HG03064 (cell line): Measurements from ENCODE around the gene PSTK.

Source experiments
- ATAC-seq: cut with Tn5 transposase; IDR thresholded peaks from one replicate; pipeline ENCODE4 v1.9.1; 2021; ENCODE audit warnings: low read depth; ENCODE audit not compliant: unreplicated experiment

Gene PSTK

GRCh38 chr10:122990278-122990677 is 10.1 kb downstream of the PSTK start:
- no peak for ATAC-seq

DNA sequence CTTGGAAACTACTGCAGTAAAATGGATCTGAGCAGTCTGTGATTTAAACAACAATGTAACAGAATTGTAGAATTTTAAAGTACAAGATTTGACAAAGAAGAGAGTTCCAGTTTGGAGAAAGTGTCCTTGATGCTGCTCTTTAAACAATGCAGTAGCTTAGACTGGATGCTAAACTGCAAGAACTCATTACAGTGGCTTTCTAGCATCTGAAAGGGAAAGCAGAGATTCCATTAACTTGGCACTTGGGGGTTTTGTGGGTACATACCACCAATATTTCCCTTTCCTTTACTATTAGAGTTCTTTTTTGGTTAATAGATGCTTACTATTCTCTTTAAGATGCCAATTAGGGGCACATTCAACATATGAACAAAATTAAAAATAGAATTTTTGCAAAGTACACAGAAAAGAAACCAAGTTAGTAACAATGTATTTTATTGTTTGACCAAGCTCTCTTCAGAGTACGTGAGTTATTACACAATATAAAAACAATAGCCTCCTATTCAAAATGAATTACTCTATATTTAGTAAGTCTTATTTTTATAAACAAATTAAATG is 11.9 kb downstream of the PSTK start:
- no peak for ATAC-seq

DNA sequence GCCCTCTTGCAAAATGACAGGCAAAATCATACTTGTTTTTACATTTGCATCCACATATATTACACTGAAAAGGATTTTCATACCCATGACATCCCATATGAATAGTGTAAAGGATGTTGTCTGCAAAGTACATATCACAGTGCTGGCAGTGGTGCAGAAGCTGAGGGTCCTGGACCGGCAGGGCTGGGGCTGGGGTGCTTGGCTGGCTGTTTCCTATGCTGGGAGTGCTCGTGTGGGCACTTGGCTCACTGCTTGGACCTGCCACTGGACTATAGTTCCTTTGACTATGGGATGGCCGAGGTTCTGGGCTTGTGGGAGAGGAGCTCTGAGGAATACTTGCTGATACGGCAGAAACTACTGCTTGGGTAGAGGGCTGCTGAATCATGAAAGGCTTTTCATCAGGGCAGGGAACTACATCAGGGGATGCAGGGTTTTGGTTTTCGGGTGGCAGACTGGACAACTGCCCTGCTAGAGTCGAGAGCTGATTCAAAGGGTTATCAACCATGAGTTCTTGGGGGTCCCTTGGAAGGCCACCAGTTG is 13.7 kb downstream of the PSTK start:
- no peak for ATAC-seq

DNA sequence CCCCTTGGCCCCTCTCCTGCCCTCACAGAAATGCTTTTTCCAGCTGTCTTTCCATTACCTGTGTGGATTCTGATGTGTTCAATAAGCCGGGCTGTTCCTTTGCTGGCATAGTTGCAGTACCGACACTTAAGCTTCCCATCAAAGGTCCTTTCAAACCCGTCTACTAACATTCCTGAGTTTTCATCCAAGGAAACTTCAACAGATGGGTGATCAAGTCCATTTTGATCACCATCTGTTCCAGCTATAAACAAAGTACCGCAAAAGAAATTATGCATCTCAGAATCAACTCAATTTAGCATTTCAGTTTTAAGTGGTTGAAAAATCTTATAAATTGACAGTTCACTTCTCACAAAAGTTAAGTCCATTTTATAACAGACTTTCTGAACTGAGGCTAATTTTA is 15.7 kb downstream of the PSTK start:
- no peak for ATAC-seq

- no peak for ATAC-seq
These were observed 17.7 kb downstream of the PSTK start for GRCh38 chr10:122997864-122998263.

- ATAC-seq: no peak
These were observed 18.2 kb downstream of the PSTK start for GRCh38 chr10:122998360-122998917.

- no peak for ATAC-seq
These were observed 18.7 kb downstream of the PSTK start for GRCh38 chr10:122998934-122999333.

- no peak for ATAC-seq
These were observed 19.1 kb downstream of the PSTK start for GRCh38 chr10:122999347-122999746.

DNA sequence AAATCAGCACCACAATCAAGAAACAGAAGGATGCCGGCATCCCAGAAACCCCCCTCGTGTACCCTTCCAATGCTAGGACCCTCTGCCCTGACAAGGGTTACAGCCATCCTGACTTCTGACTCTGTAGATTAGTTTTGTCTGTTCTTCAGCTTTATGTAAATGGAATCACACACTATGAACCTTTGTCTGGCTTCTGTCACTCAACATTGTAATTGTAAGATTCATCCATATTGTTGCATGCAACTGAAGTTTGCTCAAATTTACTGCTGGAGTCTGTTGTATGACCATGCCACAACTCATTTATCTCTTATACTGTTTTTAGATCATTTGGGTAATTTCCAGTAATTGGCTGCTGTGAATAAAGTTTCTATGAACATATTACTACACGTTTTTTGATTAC is 20.0 kb downstream of the PSTK start:
- ATAC-seq: no peak

GRCh38 chr10:123001370-123001769 is 21.2 kb downstream of the PSTK start:
- ATAC-seq: no peak

- ATAC-seq: no peak
These were observed 24.1 kb downstream of the PSTK start for GRCh38 chr10:123004298-123004697.

DNA sequence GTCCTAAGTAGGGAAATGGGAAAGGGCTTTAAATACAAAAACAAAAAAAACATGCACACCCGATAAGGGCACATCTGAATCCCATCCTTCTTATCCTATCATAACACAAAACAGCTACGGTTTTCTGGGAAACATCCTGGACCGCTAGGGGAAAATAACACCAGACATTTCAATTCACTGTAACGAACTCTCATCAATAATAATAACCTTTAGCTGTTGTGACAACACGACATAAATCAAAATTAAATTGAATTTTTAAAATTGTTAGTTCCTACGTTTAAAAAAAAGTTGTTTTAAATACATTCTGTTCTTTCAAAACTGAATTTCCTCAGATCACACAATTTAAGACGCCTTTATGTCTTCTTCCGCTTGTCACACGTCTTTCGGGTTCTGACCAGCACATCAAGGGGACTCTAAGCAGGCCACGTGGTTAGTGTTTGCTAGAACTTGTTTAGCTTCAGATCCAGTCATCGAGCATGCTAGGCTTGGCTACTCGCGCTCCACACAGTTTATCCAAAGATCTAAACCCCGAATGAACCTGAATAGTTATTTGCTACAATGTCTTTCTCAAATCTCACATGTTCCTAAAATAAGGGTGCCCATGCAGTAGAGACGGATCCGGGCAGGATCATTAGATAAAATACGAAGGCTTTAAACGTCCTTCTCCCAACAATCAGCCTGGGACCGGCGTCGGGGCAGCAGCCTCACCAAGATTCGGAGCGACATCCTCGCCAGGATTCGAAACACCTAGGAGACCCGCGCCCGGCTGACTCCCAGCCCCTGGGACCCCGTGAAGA is 27.6 kb downstream of the PSTK start:
- ATAC-seq: no peak

DNA sequence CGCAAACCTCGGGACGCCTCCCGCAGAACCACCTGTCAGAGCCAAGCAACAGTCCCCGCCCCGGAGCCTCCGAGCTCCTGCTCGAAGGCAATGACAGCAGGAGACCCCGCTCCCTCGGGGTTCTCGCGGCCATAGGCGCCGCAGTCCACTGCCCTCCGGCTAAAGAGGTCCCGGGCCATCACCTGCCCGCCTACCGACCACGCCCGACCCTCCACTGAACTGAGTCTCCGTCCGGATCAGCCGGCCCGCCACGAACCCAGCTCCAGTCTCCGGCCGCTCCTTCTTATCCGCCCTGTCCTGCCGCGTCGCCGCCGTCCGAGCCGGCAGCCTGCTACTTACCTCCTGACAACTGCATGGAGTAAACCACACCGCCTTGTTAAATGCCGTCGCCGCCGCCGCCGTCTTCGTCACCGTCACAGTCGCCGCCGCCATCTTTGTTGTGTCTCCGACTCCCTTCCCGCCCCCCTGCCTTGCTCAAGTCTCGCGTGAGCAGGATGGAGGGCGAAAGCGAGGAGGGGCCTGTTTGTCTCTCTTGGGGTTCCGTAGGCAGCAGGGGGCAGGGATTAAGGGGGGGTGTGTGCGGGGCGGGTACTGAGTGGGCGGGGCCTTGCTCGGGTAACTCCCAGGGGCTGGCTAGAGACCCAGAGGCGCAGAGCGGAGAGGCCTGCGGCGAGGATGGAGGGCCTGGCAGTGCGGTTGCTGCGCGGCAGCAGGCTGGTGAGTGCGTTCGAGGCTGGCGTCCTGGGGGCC is 28.3 kb downstream of the PSTK start, which contains the start of the genes ACADSB and IKZF5:
ACADSB (plus strand) TSS at position 652 of the 750 bp plus-strand sequence; CDS start at position 676, 24 bp downstream.
IKZF5 (minus strand) TSS at position 441 of the 750 bp plus-strand sequence. CDS start 10,170 bp downstream, outside the sequence.
- peak; percentile 90 for ATAC-seq

- ATAC-seq: peak; percentile 30
These were observed 29.1 kb downstream of the PSTK start for GRCh38 chr10:123009105-123009820.

- no peak for ATAC-seq
These were observed 31.8 kb downstream of the PSTK start for GRCh38 chr10:123011987-123012386.

DNA sequence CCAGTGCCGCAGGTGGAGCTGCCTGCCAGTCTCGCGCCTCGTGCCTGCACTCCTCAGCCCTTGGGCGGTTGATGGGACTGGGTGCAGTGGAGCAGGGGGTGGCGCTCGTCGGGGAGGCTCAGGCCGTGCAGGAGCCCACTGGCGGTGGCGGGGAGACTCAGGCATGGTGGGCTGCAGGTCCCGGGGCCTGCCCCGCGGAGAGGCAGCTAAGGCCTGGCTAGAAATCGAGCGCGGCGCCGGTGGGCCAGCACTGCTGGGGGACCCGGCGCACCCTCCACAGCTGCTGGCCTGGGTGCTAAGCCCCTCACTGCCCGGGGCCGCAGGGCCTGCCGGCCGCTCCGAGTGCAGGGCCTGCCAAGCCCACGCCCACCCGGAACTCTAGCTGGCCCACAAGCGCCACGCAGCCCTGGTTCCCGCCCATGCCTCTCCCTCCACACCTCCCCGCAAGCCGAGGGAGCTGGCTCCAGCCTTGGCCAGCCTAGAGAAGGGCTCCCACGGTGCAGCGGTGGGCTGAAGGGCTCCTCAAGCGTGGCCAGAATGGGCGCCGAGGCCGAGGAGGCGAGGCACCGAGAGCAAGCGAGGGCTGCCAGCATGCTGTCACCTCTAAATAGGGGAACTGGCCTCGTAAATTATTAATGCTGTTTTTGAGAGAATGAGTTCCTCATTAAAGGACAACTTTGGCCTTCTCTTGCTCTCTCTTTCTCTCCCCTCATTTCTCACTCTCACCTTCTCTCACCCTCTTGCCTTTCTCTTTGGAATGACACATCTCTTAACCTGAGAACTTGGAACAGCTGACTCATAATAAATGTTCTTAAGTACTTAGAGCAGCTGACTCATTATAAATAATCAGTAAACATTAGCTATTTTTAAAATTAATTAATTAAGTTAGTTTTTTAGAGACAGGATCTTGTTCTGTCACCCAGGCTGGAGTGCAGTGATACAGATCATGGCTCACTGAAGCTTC is 33.5 kb downstream of the PSTK start:
- no peak for ATAC-seq

DNA sequence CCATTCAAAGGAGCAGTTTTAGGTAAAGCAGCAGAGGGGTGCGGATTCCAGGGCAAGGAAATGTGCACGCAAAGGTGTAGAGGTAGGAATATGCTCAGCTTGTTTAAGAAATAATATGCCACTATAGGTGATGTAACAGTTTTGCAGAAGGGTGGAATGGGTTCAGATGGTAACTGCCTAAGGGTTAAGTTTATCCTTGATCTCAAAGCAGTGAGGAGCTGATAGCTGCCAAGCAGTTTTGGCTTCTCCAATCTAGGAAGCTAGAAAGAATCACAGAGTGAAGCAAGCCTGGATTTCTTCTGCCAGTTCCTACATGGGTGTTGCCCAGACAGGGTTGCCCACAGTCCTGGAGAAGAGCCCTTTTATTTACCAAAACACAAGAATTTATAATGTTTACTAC is 34.6 kb downstream of the PSTK start:
- no peak for ATAC-seq

DNA sequence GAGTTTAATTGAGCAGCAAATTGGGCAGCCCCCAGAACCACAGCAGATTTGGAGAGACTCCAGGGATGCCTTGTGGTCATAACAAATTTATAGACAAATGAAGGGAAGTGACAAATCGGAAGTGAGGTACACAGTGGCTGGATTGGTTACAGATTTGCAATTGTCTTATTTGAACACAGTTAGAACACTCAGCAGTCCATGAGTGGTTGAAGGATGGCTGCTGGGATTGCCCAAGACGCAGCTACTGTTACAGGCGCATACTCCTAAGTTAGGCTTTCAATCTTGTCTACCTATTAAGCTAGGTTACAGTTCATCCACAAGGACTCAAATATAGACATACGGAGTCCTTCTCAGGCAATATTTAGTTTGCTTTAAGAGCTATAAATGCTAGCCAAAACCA is 36.0 kb downstream of the PSTK start:
- ATAC-seq: no peak
